GM12801 (cell line): ENCODE results near the gene FAM177B.

Experiments used
- CTCF ChIP-seq: IDR thresholded peaks from one replicate; pipeline ENCODE4 v1.5.1; 2011; ENCODE audit warnings: control low read depth; ENCODE audit not compliant: insufficient read length; ENCODE audit errors: extremely low read depth

The FAM177B gene

GRCh38 chr1:222781251-222781650 lies 44.2 kb downstream of the FAM177B start:
- no peak for TF ChIP-seq CTCF

DNA sequence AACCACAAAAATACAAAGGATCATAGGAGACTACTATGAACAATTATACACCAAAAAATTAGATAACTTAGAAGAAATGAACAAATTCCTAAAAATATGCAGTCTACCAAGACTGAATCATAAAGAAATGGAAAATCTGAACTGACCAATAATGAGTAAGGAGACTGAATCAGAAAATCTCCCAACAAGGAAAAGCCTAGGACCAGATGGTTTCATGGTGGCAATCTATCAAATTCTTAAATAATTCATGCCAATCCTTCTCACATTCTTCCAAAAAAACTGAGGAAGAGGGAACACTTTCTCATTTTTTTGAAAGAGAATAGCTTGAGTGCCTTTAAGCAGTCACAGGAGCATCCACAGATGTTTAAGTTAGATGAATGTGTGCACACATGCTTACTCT lies 46.0 kb downstream of the FAM177B start:
- no peak for TF ChIP-seq CTCF

DNA sequence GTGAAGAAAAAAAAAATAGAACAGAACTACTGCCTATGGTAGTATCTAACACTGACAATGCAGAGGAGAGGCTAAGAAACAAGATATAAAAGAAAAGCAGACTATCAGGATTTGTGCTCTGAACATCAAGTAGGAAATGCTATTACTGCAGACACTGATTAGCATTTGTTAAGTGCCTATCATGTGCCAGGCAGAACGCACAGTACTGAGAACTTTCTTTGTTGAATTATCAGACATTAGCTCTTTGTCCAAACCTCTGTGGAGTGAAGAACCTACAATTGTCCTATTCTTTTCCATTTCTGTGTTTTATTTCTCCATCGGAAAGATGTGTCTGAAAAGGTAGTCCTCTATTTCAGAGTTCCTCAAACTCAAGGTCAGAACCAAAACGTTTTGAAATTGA lies 47.4 kb downstream of the FAM177B start:
- no peak for TF ChIP-seq CTCF

DNA sequence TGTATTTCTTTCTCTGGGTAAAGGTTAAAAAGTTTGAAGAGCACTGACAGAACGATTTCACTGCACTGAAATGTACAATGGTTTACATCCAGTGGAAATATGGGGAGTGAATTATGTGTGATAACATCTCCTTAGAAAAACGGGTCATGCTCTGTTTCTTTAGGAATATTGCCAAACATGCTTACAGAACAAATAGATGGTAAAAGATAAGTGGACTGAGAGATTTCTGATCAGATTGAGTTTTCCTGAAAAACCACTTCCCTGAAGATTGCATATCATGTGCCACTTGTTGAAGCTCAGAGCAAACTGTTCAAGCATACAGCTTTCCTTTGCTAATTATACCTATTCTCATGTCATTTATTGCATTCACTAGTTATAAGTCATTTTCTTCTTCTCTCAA lies 47.9 kb downstream of the FAM177B start:
- no peak for TF ChIP-seq CTCF

- TF ChIP-seq CTCF: no peak
These were observed 48.5 kb downstream of the FAM177B start for GRCh38 chr1:222785529-222785928.

- no peak for TF ChIP-seq CTCF
These were observed 49.1 kb downstream of the FAM177B start for GRCh38 chr1:222786121-222786520.

DNA sequence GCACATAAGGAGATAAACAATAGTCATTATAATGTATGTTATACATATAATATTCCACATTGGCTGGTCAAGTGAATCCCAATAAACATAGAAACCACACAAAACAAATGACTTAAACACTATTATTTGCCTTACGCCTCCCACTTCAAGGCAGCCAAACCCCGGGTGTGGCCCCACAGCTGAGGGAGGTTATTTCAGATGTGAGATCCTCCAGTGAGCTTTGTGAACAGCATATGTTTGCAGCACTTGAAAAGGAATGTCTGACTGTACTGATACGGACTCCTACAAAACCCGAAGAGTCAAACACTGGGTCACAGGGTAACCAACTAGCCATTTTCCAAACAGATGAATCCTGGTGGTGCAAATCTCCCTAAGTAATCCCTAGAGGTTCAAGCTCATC lies 50.7 kb downstream of the FAM177B start:
- no peak for TF ChIP-seq CTCF
